Breast epithelium (tissue), 4 donors: ENCODE data around the gene FIG4. TPM values are rescaled to one million over a fixed set of nuclear protein-coding genes. Genes with fewer than 3 reads are reported as not detected.

Experiments used
- DNase-seq, 2 donors: peaks; one replicate each; pipeline ENCODE4 v3.0.0-alpha.2; 2019; ENCODE audit warnings: low spot score in 2 of 2
- H3K27ac ChIP-seq, 2 donors: fragments of 200-600 bp; sonication (generic) in 1 of 2; one replicate each; pipeline ENCODE4 v1.5.1; 2016 to 2019; ENCODE audit warnings: mild to moderate bottlenecking in 1 of 2
- H3K27me3 ChIP-seq, 2 donors: fragments of 200-600 bp; sonication (generic) in 1 of 2; one replicate each; pipeline versions ENCODE4 v1.5.1 to v1.6.0; 2017 to 2019; ENCODE audit warnings: control low read depth in 1 of 2, mild to moderate bottlenecking in 1 of 2
- H3K36me3 ChIP-seq: fragments of 200-600 bp; one replicate; pipeline ENCODE4 v1.5.1; 2019
- H3K4me1 ChIP-seq, 2 donors: fragments of 200-600 bp; sonication (generic); one replicate each; pipeline ENCODE4 v1.5.1; 2016 to 2019; ENCODE audit warnings: control low read depth in 1 of 2
- H3K4me3 ChIP-seq, 3 donors: fragments of 200-600 bp; sonication (generic); 1 replicate in 2 of 3; 2 replicates in 1 of 3; pipeline ENCODE4 v1.5.1; 2016 to 2019; ENCODE audit warnings: mild to moderate bottlenecking in 3 of 3, moderate library complexity in 2 of 3
- H3K9me3 ChIP-seq, 2 donors: fragments of 200-600 bp; sonication (generic) in 1 of 2; one replicate each; pipeline ENCODE4 v1.5.1; 2016 to 2019; ENCODE audit warnings: control low read depth in 1 of 2
- POLR2A ChIP-seq: fragments of 450-650 bp; IDR thresholded peaks from one replicate; pipeline ENCODE4 v1.6.1; 2016; ENCODE audit warnings: antibody characterized with exemption, mild to moderate bottlenecking, moderate library complexity
- POLR2AphosphoS5 ChIP-seq, 3 donors: sonication (generic); formaldehyde crosslinking; IDR thresholded peaks; one replicate each; pipeline ENCODE4 v1.6.1; 2017; ENCODE audit warnings: antibody characterized with exemption in 3 of 3
- intact Hi-C: fragments of 100-400 bp; cut with DNase I; formaldehyde crosslinking; loops from one replicate; pipeline ENCODE4 v1.15.1; 2023; ENCODE audit warnings: low total_unique reads
- total RNA-seq, 3 donors: library from RNA; depleted of rRNA; stranded (reverse); fragments of >200 nt; gene quantifications; one replicate each; pipeline ENCODE4 v1.1.0, GENCODE V29; 2016
- TF ChIP-seq, protein P1 (sequence below), 3 donors: fragments of 450-650 bp; IDR thresholded peaks; one replicate each; pipeline ENCODE4 v1.5.1; 2016 to 2017; ENCODE audit warnings: antibody characterized with exemption in 3 of 3, mild to moderate bottlenecking in 3 of 3, moderate library complexity in 3 of 3

FIG4 gene
- total RNA-seq, 3 donors from 2014 or later = 18.2 to 29.6 (median 18.4) TPM

DNA sequence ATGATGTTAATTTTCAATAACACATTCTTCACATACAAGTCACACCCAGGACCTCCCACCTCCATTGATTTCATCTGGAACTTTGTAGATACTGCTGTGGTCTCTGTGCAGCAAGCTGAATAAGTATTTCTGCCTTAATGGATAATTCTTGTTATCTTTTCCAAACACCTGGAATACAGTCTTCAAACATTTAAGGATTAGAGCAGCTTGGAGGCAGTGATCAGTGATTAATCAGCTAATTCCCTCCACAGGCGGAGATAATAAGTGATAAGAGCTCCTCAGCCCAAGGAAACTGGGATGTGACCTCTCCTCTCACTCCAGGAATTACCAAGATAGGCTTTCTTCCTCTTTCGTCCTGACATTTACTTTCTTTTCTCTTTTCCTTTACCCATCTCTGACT, 110.7 kb downstream of the FIG4 start:
- no peaks in the 10 kb centered on the region for H3K36me3 ChIP-seq
- no peak overlapping the region for H3K4me3 ChIP-seq
- no peak overlapping the region for H3K27ac ChIP-seq
- no peak for DNase-seq
- intact Hi-C loops = no loop called here
- no peaks in the 10 kb centered on the region for H3K27me3 ChIP-seq
- TF ChIP-seq POLR2AphosphoS5 (IDR thresholded peaks at IDR 0.05) (no peak), POLR2A (no peak)
- TF ChIP-seq, protein P1, sequence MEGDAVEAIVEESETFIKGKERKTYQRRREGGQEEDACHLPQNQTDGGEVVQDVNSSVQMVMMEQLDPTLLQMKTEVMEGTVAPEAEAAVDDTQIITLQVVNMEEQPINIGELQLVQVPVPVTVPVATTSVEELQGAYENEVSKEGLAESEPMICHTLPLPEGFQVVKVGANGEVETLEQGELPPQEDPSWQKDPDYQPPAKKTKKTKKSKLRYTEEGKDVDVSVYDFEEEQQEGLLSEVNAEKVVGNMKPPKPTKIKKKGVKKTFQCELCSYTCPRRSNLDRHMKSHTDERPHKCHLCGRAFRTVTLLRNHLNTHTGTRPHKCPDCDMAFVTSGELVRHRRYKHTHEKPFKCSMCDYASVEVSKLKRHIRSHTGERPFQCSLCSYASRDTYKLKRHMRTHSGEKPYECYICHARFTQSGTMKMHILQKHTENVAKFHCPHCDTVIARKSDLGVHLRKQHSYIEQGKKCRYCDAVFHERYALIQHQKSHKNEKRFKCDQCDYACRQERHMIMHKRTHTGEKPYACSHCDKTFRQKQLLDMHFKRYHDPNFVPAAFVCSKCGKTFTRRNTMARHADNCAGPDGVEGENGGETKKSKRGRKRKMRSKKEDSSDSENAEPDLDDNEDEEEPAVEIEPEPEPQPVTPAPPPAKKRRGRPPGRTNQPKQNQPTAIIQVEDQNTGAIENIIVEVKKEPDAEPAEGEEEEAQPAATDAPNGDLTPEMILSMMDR (IDR thresholded peaks at IDR 0.05) = no peak
- no peaks in the 10 kb centered on the region for H3K4me1 ChIP-seq
- H3K9me3 ChIP-seq = no peaks in the 10 kb centered on the region

DNA sequence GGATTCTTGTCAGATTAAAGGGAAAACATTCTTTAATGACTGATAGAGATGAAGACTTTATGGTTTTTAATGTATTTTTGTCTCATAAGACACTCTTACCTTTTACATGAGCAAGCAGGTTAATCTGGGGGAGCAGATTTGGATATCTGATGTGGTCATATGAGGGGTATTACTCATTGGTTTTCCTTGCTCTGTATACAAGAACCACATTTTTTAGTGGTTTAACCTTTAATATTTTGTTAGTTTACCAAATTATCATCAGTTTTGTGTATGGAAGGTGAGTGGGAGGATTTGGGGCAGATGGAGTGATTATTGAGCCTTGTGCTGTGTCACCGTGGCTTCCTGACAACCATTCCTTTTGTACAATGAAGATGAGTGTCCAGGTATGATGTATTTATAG, 112.9 kb downstream of the FIG4 start:
- no peaks in the 10 kb centered on the region for H3K4me1 ChIP-seq
- H3K27ac ChIP-seq = no peak overlapping the region
- intact Hi-C loops = no loop called here

DNA sequence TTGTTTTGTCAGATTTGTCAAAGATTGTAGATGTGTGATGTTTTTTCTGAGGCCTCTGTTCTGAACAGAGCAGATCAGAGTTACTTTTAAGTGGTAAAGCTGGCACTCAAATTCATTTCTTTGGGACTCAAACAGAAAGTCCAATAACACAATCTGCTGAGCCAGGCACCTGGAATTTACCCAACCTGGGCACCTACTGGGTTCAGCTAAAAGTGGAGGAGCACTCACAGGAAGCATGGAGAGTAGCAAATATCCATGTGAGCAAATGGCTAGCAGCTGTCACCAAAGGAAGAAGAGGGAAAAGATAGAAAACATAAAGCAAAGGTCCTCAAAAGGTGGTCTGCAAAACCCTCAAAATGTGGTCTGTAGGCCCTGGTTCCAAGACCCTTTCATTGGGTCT, 116.8 kb downstream of the FIG4 start:
- TF ChIP-seq POLR2A (no peak), POLR2AphosphoS5 (IDR thresholded peaks at IDR 0.05) (no peak)
- TF ChIP-seq, protein P1 (IDR thresholded peaks at IDR 0.05) = no peak
- no peak overlapping the region for H3K4me3 ChIP-seq
- H3K27me3 ChIP-seq = no peaks in the 10 kb centered on the region
- DNase-seq = no peak
- no peak overlapping the region for H3K27ac ChIP-seq
- H3K4me1 ChIP-seq = no peaks in the 10 kb centered on the region
- no peaks in the 10 kb centered on the region for H3K36me3 ChIP-seq
- no peaks in the 10 kb centered on the region for H3K9me3 ChIP-seq
- intact Hi-C loops = no loop called here

More for the DNA sequence above, 112.9 kb downstream of the FIG4 start:
- Histone ChIP-seq H3K27me3 (no peaks in the 10 kb centered on the region), H3K4me3 (no peak overlapping the region), H3K36me3 (no peaks in the 10 kb centered on the region), H3K9me3 (no peaks in the 10 kb centered on the region)
- no peak for DNase-seq
- no peak for TF ChIP-seq POLR2AphosphoS5 (IDR thresholded peaks at IDR 0.05)
- TF ChIP-seq POLR2A = no peak

DNA sequence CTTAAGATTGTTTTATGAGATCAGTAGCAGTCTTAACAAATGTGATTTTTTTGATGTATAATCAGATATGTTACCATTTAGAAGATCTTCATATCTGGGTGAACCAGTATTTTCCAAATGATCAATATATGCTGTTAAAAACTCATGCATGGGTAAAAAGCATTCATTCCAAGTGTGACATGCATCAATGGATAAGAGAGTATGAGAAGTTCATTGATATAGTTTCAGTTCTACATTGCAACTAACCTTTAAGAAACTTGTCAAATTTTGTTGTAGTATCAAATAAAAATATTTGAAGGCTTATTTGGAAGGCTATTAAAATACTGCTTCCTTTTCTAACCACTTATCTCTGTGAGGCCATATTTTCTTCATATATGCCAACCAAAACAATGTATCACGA, 117.7 kb downstream of the FIG4 start:
- no peaks in the 10 kb centered on the region for H3K4me1 ChIP-seq
- no peaks in the 10 kb centered on the region for H3K9me3 ChIP-seq
- no peak for DNase-seq
- intact Hi-C loops = no loop called here
- H3K36me3 ChIP-seq = no peaks in the 10 kb centered on the region
- no peak overlapping the region for H3K27ac ChIP-seq
- H3K27me3 ChIP-seq = no peaks in the 10 kb centered on the region
- no peak overlapping the region for H3K4me3 ChIP-seq
- TF ChIP-seq POLR2AphosphoS5 (IDR thresholded peaks at IDR 0.05) (no peak), POLR2A (no peak)
- TF ChIP-seq, protein P1 (IDR thresholded peaks at IDR 0.05) = no peak

DNA sequence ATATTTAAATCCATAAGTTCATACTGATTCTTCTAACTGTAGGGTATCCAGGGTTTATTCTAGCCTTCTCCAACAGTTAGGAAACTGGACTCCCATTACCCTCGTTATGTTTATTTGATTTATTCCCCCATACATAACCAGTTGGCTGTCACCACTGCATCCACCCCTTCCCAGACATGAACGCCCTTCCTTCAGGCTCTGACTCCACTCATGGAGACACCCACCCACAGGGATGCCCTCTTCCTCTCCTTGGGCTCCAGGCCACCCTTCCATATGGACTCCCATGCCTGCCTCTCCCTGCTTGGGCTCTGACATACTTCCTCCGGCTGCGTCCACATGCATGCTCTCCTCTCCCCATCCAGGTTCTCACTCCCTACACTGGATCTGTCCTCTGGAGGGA, 124.0 kb downstream of the FIG4 start:
- DNase-seq = no peak
- H3K4me1 ChIP-seq = no peaks in the 10 kb centered on the region
- H3K27me3 ChIP-seq = no peaks in the 10 kb centered on the region
- H3K36me3 ChIP-seq = no peaks in the 10 kb centered on the region
- no peak overlapping the region for H3K27ac ChIP-seq
- intact Hi-C loops = no loop called here
- H3K4me3 ChIP-seq = no peak overlapping the region
- no peaks in the 10 kb centered on the region for H3K9me3 ChIP-seq
- TF ChIP-seq, protein P1 (IDR thresholded peaks at IDR 0.05) = no peak
- no peak for TF ChIP-seq POLR2A
- no peak for TF ChIP-seq POLR2AphosphoS5 (IDR thresholded peaks at IDR 0.05)
